H1 (cell line): ENCODE measurements around the gene MAP3K13. TPM values are rescaled to one million over a fixed set of nuclear protein-coding genes. Genes with fewer than 3 reads are reported as not detected.

Experiments
- CTCF ChIA-PET: fragments of 300-600 bp; sonication (Branson Sonifier 250); formaldehyde crosslinking; loops from one replicate; lab custom pipeline; 2021; ENCODE audit not compliant: partially characterized antibody; lab: Charles Lee
- POLR2A ChIA-PET: fragments of 300-600 bp; sonication (Branson Sonifier 250); formaldehyde crosslinking; loops from one replicate; lab custom pipeline; 2021; ENCODE audit warnings: inconsistent platforms; ENCODE audit not compliant: partially characterized antibody; lab: Charles Lee
- DNase-seq, 2 experiments: peaks; one replicate each; pipeline versions ENCODE4 v3.0.0 to v3.0.0-alpha.2; 2010 to 2022; ENCODE audit warnings: low spot score in 2 of 2, low read depth in 1 of 2, mixed read lengths in 1 of 2
- FAIRE-seq: peaks from 2 replicates; lab custom pipeline; 2011; peaks lifted over from hg19 to GRCh38; lab: Jason Lieb, UNC
- H2AFZ ChIP-seq: 2 replicates; pipeline ENCODE4 v1.8.1; 2012; ENCODE audit warnings: low read length, inconsistent platforms
- H2AK5ac ChIP-seq: 2 replicates; pipeline ENCODE4 v1.6.1; 2013; ENCODE audit warnings: low read depth, low read length
- H2BK120ac ChIP-seq: replicated peaks from 2 replicates; pipeline ENCODE3; 2013; ENCODE audit warnings: low read depth, low read length, inconsistent platforms
- H2BK12ac ChIP-seq: 2 replicates; pipeline ENCODE4 v1.6.1; 2013; ENCODE audit warnings: low read depth, low read length
- H2BK15ac ChIP-seq: 2 replicates; pipeline ENCODE4 v1.6.1; 2013; ENCODE audit warnings: low read length
- H2BK20ac ChIP-seq: 2 replicates; pipeline ENCODE4 v1.6.1; 2013; ENCODE audit warnings: low read length
- H2BK5ac ChIP-seq: 2 replicates; pipeline ENCODE4 v1.6.1; 2013; ENCODE audit warnings: low read depth, low read length
- H3K14ac ChIP-seq: 2 replicates; pipeline ENCODE4 v1.6.1; 2013; ENCODE audit warnings: inconsistent platforms; ENCODE audit not compliant: insufficient read length
- H3K18ac ChIP-seq: 2 replicates; pipeline ENCODE4 v1.6.1; 2013; ENCODE audit warnings: low read length; ENCODE audit errors: extremely low read depth
- H3K23ac ChIP-seq: 2 replicates; pipeline ENCODE4 v1.6.1; 2013; ENCODE audit warnings: inconsistent platforms; ENCODE audit not compliant: insufficient read length
- H3K23me2 ChIP-seq: 2 replicates; pipeline ENCODE4 v1.6.1; 2013; ENCODE audit warnings: low read depth, low read length
- H3K27ac ChIP-seq: 2 replicates; pipeline ENCODE4 v1.6.1; 2011; ENCODE audit warnings: low read depth, low read length, inconsistent platforms
- H3K27me3 ChIP-seq, 4 experiments: replicated peaks in 1 of 4; 1 replicate in 1 of 4; 2 replicates in 3 of 4; pipeline versions ENCODE4 v1.6.1 to v1.8.1; 2011 to 2013; ENCODE audit warnings: low read length in 3 of 4, mild to moderate bottlenecking in 3 of 4, inconsistent platforms in 2 of 4, mixed read lengths in 2 of 4, moderate library complexity in 1 of 4; ENCODE audit not compliant: control insufficient read depth in 3 of 4, insufficient read depth in 3 of 4; ENCODE audit errors: extremely low read depth in 1 of 4
- H3K36me3 ChIP-seq, 4 experiments: 2 replicates each; pipeline versions ENCODE4 v1.6.1 to v1.8.1; 2011 to 2013; ENCODE audit warnings: mild to moderate bottlenecking in 4 of 4, low read length in 3 of 4, moderate library complexity in 2 of 4, control low read depth in 1 of 4, inconsistent platforms in 1 of 4; ENCODE audit not compliant: insufficient read depth in 4 of 4, control insufficient read depth in 2 of 4
- H3K4ac ChIP-seq: replicated peaks from 2 replicates; pipeline ENCODE3; 2013; ENCODE audit warnings: low read length, low read depth, mixed read lengths, inconsistent platforms; ENCODE audit not compliant: insufficient read length
- H3K4me1 ChIP-seq, 4 experiments: replicated peaks in 1 of 4; 1 replicate in 1 of 4; 2 replicates in 3 of 4; pipeline versions ENCODE4 v1.6.1 to v1.8.1; 2011 to 2013; ENCODE audit warnings: low read length in 3 of 4, inconsistent platforms in 2 of 4, mixed read lengths in 1 of 4; ENCODE audit not compliant: insufficient read depth in 4 of 4, control insufficient read depth in 3 of 4
- H3K4me2 ChIP-seq, 2 experiments: 2 replicates each; pipeline versions ENCODE4 v1.6.1 to v1.8.1; 2011 to 2013; ENCODE audit warnings: low read depth in 2 of 2, low read length in 2 of 2, control low read depth in 1 of 2, inconsistent platforms in 1 of 2, mild to moderate bottlenecking in 1 of 2; ENCODE audit not compliant: insufficient read depth in 1 of 2
- H3K4me3 ChIP-seq, 4 experiments: fragments of 200-600, 300-600 bp in 1 of 4; sonication (generic), shearing (Covaris generic), sonication (Bioruptor Twin) in 1 of 4; 2 replicates each; pipeline versions ENCODE4 v1.5.1 to v1.8.1; 2011 to 2016; ENCODE audit warnings: low read length in 4 of 4, low read depth in 3 of 4, control low read depth in 2 of 4, inconsistent platforms in 2 of 4, mild to moderate bottlenecking in 2 of 4, mixed read lengths in 1 of 4, moderate library complexity in 1 of 4; ENCODE audit not compliant: insufficient read depth in 2 of 4; ENCODE audit errors: extremely low read depth in 1 of 4
- H3K56ac ChIP-seq: replicated peaks from 2 replicates; pipeline ENCODE3; 2013; ENCODE audit warnings: low read depth, mild to moderate bottlenecking, mixed read lengths, low read length, inconsistent platforms; ENCODE audit not compliant: insufficient read length
- H3K79me1 ChIP-seq: 2 replicates; pipeline ENCODE4 v1.6.1; 2013; ENCODE audit warnings: low read depth, low read length, control low read depth
- H3K79me2 ChIP-seq, 2 experiments: 2 replicates each; pipeline versions ENCODE4 v1.6.1 to v1.8.1; 2012 to 2013; ENCODE audit warnings: low read length in 2 of 2, mild to moderate bottlenecking in 2 of 2, inconsistent platforms in 1 of 2; ENCODE audit not compliant: insufficient read depth in 2 of 2, control insufficient read depth in 1 of 2
- H3K9ac ChIP-seq, 4 experiments: replicated peaks in 1 of 4; 1 replicate in 1 of 4; 2 replicates in 3 of 4; pipeline versions ENCODE4 v1.6.1 to v1.8.1; 2011 to 2013; ENCODE audit warnings: low read depth in 3 of 4, low read length in 3 of 4, control low read depth in 2 of 4, mild to moderate bottlenecking in 2 of 4, moderate library complexity in 2 of 4, inconsistent platforms in 1 of 4; ENCODE audit errors: extremely low read depth in 1 of 4
- H3K9me3 ChIP-seq, 2 experiments: 2 replicates each; pipeline versions ENCODE4 v1.6.1 to v1.8.1; 2012 to 2013; ENCODE audit warnings: mild to moderate bottlenecking in 2 of 2, moderate library complexity in 2 of 2, control low read depth in 1 of 2, inconsistent platforms in 1 of 2, low read depth in 1 of 2, low read length in 1 of 2, mixed read lengths in 1 of 2; ENCODE audit not compliant: insufficient read depth in 2 of 2
- H4K20me1 ChIP-seq, 2 experiments: replicated peaks in 1 of 2; 2 replicates each; pipeline versions ENCODE3 to v1.8.1; 2011 to 2013; ENCODE audit warnings: inconsistent platforms in 2 of 2, low read length in 2 of 2, mild to moderate bottlenecking in 1 of 2; ENCODE audit not compliant: insufficient read depth in 2 of 2, control insufficient read depth in 1 of 2
- H4K5ac ChIP-seq: 2 replicates; pipeline ENCODE4 v1.6.1; 2013; ENCODE audit warnings: low read length, low read depth, mixed read lengths, inconsistent platforms; ENCODE audit not compliant: insufficient read length
- H4K8ac ChIP-seq: 2 replicates; pipeline ENCODE4 v1.8.0; 2013; ENCODE audit warnings: mild to moderate bottlenecking, moderate library complexity, low read length, inconsistent platforms; ENCODE audit not compliant: insufficient read depth; ENCODE audit errors: extremely low read depth
- H4K91ac ChIP-seq: replicated peaks from 2 replicates; pipeline ENCODE3; 2013; ENCODE audit warnings: low read length, mixed read lengths, inconsistent platforms; ENCODE audit not compliant: insufficient read length
- SIN3A ChIP-seq, 2 experiments: IDR thresholded peaks in 1 of 2; conservative IDR thresholded peaks in 1 of 2; 2 replicates each; pipeline ENCODE4 v1.6.1; 2011 to 2012; ENCODE audit warnings: low read length in 2 of 2, improper control_type of control experiment in 1 of 2, low read depth in 1 of 2, mild to moderate bottlenecking in 1 of 2
- WGBS, 2 experiments: shearing (Covaris generic) in 1 of 2; methylation state at CpG; one replicate each; pipeline versions ENCODE4 v1.1.6 to v1.1.7; 2013 to 2015; ENCODE audit warnings: low lambda C conversion rate in 2 of 2, mixed read lengths in 2 of 2, inconsistent platforms in 1 of 2, low coverage in 1 of 2, missing lambda C conversion rate in 1 of 2; ENCODE audit not compliant: insufficient replicate concordance in 2 of 2, insufficient coverage in 1 of 2, insufficient read length in 1 of 2; ENCODE audit errors: extremely low coverage in 1 of 2, missing lambda C conversion rate in 1 of 2; 5-methylcytosine and 5-hydroxymethylcytosine counted together
- polyA plus RNA-seq, 7 experiments: library from polyadenylated mRNA; depleted of rRNA in 3 of 7; stranded (reverse) in 5 of 7; unstranded in 2 of 7; fragments of >200 nt in 5 of 7; fragments of 200-250 nt in 2 of 7; gene quantifications; 1 replicate in 5 of 7; 2 replicates in 1 of 7; 4 replicates in 1 of 7; pipeline versions ENCODE4 v1.2.1 to v1.2.3, GENCODE V29; 2011 to 2013; ENCODE audit warnings: missing spikeins in 2 of 7, mixed read lengths in 2 of 7
- total RNA-seq: library from RNA; stranded (reverse); fragmentation: NEBNext Ultra II Directional; extraction: Animal tissue kit (Norgen Biotek cat#: 25700); gene quantifications from 2 replicates; pipeline ENCODE4 v1.2.1, GENCODE V29; 2021

MAP3K13 gene
- total and polyA plus RNA-seq, 2 of the 8 experiments (the other 6 are each of a cell fraction or from before 2014, with no cell fraction given) = 6.8 to 17.9 TPM

DNA sequence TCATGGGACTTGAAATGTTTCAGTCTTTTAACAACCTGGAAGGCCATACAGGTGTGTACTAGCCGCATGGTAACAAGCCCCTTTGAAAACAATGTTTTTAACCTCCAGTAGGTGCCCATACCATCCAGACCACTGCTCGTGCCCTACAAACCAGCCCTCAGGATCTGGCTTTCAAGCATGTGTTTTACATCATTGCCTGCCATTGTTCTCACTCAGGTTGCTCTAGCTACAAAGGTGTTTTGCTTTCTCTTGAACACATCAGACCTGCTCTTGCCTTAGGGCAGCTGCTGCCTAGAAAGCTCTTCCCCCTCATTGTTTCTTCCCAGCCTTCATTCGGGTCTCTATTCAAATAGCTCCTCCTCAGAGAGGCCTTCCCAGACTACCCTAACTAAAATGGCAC lies 32.3 kb upstream of the MAP3K13 start:
- Histone ChIP-seq H4K5ac (no peak overlapping the region), H2AK5ac (no peak overlapping the region), H2BK120ac (no peak overlapping the region), H3K4me2 (no peak overlapping the region), H4K20me1 (no peaks in the 10 kb centered on the region), H3K23me2 (no peaks in the 10 kb centered on the region), H3K4ac (no peak overlapping the region), H2BK12ac (no peak overlapping the region), H3K4me3 (no peak overlapping the region), H3K14ac (no peak overlapping the region), H3K4me1 (no peaks in the 10 kb centered on the region), H3K27ac (no peak overlapping the region)
- TF ChIP-seq SIN3A (conservative IDR thresholded peaks at IDR 0.05 in 1 of 2, IDR thresholded peaks at IDR 0.05 in 1 of 2; ENCODE audit: low read depth in 1 of 2, low read length in 2 of 2) = no peak
- TF ChIP-seq, all 59 proteins: peak for 0
- H3K23ac ChIP-seq = no peak overlapping the region
- H2BK15ac ChIP-seq = no peak overlapping the region
- H4K91ac ChIP-seq = no peak overlapping the region
- WGBS, 2 experiments = 88% methylated on average over 3 of the region's 3 CpGs; no CpG with 5 or more reads in 1 of the 2 experiments
- H3K79me2 ChIP-seq = no peaks in the 10 kb centered on the region
- no peak for DNase-seq
- no peaks in the 10 kb centered on the region for H3K36me3 ChIP-seq
- no peak overlapping the region for H4K8ac ChIP-seq
- no peak overlapping the region for H2BK5ac ChIP-seq
- H3K27me3 ChIP-seq = no peaks in the 10 kb centered on the region
- no peak for FAIRE-seq
- H3K9ac ChIP-seq = no peak overlapping the region
- no peak overlapping the region for H3K56ac ChIP-seq
- no peak overlapping the region for H2AFZ ChIP-seq
- H3K79me1 ChIP-seq = no peaks in the 10 kb centered on the region
- no peaks in the 10 kb centered on the region for H3K9me3 ChIP-seq
- ChIA-PET CTCF (interaction anchor here (0.7 to 0.8 kb wide), 2 partner anchors 14 to 46 kb away, joined by 3 read pairs; no protein-coding TSS in a partner anchor), POLR2A (no interaction called here)
- no peak overlapping the region for H2BK20ac ChIP-seq
- H3K18ac ChIP-seq = no peak overlapping the region
